ENCODE data around the gene ITGA11.

DNA sequence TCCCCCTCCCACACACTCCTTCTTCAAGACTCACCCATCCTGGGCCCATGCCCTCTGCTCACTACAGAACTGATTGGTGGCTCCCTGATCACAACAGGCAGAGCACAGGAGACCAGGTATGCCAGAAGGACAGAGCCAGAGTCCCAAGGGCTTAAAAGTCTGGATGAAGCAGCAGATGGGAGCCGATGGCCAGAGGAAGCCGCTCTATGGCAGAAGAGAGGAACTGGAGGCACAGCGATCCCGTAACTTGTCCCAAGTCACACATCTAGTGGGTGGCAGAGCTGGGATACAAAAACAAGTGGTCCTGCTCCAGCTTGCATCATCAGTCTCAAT lies 20.7 kb downstream of the ITGA11 start:
- TF ChIP-seq EP300 (IDR thresholded peaks at IDR 0.05) (no peak), POLR2A (IDR thresholded peaks at IDR 0.05) (no peak), POLR2AphosphoS5 (IDR thresholded peaks at IDR 0.05) (no peak)
- TF ChIP-seq, protein P1, sequence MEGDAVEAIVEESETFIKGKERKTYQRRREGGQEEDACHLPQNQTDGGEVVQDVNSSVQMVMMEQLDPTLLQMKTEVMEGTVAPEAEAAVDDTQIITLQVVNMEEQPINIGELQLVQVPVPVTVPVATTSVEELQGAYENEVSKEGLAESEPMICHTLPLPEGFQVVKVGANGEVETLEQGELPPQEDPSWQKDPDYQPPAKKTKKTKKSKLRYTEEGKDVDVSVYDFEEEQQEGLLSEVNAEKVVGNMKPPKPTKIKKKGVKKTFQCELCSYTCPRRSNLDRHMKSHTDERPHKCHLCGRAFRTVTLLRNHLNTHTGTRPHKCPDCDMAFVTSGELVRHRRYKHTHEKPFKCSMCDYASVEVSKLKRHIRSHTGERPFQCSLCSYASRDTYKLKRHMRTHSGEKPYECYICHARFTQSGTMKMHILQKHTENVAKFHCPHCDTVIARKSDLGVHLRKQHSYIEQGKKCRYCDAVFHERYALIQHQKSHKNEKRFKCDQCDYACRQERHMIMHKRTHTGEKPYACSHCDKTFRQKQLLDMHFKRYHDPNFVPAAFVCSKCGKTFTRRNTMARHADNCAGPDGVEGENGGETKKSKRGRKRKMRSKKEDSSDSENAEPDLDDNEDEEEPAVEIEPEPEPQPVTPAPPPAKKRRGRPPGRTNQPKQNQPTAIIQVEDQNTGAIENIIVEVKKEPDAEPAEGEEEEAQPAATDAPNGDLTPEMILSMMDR (IDR thresholded peaks at IDR 0.05) = no peak

Measured in stomach (tissue), 4 donors.